T-cell (primary cell): ENCODE results near the gene NAB2. TPM values are rescaled to one million over a fixed set of nuclear protein-coding genes. Genes with fewer than 3 reads are reported as not detected.

Experiments
- ATAC-seq, 4 experiments: fragments of 200-7000 bp in 3 of 4; fragments of 150-1000 bp in 1 of 4; cut with Tn5 transposase; replicated peaks in 1 of 4; 1 replicate in 3 of 4; 2 replicates in 1 of 4; pipeline ENCODE4 v1.10.0; 2021; ENCODE audit warnings: moderate library complexity in 3 of 4, mild to moderate bottlenecking in 2 of 4, moderate number of reproducible peaks in 1 of 4
- CTCF ChIA-PET, 2 donors: fragments of 300-600 bp; sonication (Branson Sonifier 250); formaldehyde crosslinking; loops; one replicate each; lab custom pipeline; 2022; ENCODE audit warnings: antibody characterized with exemption in 2 of 2; lab: Charles Lee
- POLR2A ChIA-PET, 2 donors: fragments of 300-600 bp; sonication (Branson Sonifier 250); formaldehyde crosslinking; loops; one replicate each; lab custom pipeline; 2022; ENCODE audit warnings: antibody characterized with exemption in 2 of 2; lab: Charles Lee
- DNase-seq, 35 experiments: peaks; one replicate each; pipeline versions ENCODE4 v3.0.0 to v3.0.0-alpha.2; 2013 to 2023
- H3K27ac ChIP-seq: one replicate; pipeline ENCODE4 v1.5.1; 2013; ENCODE audit warnings: low read length
- H3K27me3 ChIP-seq, 2 experiments: replicated peaks in 1 of 2; 1 replicate in 1 of 2; 2 replicates in 1 of 2; pipeline versions ENCODE4 v1.6.1 to v1.7.0; 2013; ENCODE audit warnings: low read length in 1 of 2, mixed read lengths in 1 of 2; ENCODE audit not compliant: control insufficient read depth in 2 of 2, insufficient read depth in 2 of 2; ENCODE audit errors: extremely low read depth in 1 of 2
- H3K36me3 ChIP-seq, 2 donors: 1 replicate in 1 of 2; 2 replicates in 1 of 2; pipeline versions ENCODE4 v1.6.1 to v1.7.0; 2013; ENCODE audit warnings: low read length in 1 of 2; ENCODE audit not compliant: control insufficient read depth in 2 of 2, insufficient read depth in 1 of 2; ENCODE audit errors: extremely low read depth in 1 of 2
- H3K4me1 ChIP-seq, 2 experiments: 1 replicate in 1 of 2; 2 replicates in 1 of 2; pipeline versions ENCODE4 v1.6.1 to v1.7.0; 2013; ENCODE audit warnings: low read length in 2 of 2, mixed read lengths in 1 of 2; ENCODE audit not compliant: insufficient read depth in 2 of 2, control insufficient read depth in 1 of 2; ENCODE audit errors: extremely low read depth in 1 of 2
- H3K4me3 ChIP-seq, 2 donors: 1 replicate in 1 of 2; 2 replicates in 1 of 2; pipeline versions ENCODE4 v1.5.1 to v1.7.0; 2013; ENCODE audit warnings: mild to moderate bottlenecking in 2 of 2, low read length in 1 of 2, moderate library complexity in 1 of 2; ENCODE audit not compliant: control insufficient read depth in 1 of 2; ENCODE audit errors: extremely low read depth in 1 of 2
- H3K9me3 ChIP-seq: 2 replicates; pipeline ENCODE4 v1.7.0; 2013
- H3K27ac Mint-ChIP-seq, 2 donors: one replicate each; pipeline ENCODE4 v1.8.0; 2020 to 2021; ENCODE audit warnings: mild to moderate bottlenecking in 2 of 2, mixed read lengths in 2 of 2
- H3K27me3 Mint-ChIP-seq, 2 donors: one replicate each; pipeline ENCODE4 v1.8.0; 2021 to 2022; ENCODE audit warnings: mixed read lengths in 2 of 2
- H3K36me3 Mint-ChIP-seq: one replicate; pipeline ENCODE4 v1.8.0; 2021; ENCODE audit warnings: mixed read lengths
- H3K4me1 Mint-ChIP-seq, 3 donors: one replicate each; pipeline ENCODE4 v1.8.0; 2020 to 2022; ENCODE audit warnings: mixed read lengths in 3 of 3, mild to moderate bottlenecking in 1 of 3
- H3K4me3 Mint-ChIP-seq, 3 donors: one replicate each; pipeline ENCODE4 v1.8.0; 2020 to 2022; ENCODE audit warnings: mild to moderate bottlenecking in 3 of 3, mixed read lengths in 3 of 3, moderate library complexity in 3 of 3
- H3K9me3 Mint-ChIP-seq, 3 donors: one replicate each; pipeline ENCODE4 v1.8.0; 2020 to 2022; ENCODE audit warnings: mixed read lengths in 3 of 3
- WGBS: methylation state at CpG from one replicate; pipeline ENCODE4 v1.1.5; 2013; ENCODE audit warnings: missing lambda C conversion rate; ENCODE audit not compliant: insufficient coverage; 5-methylcytosine and 5-hydroxymethylcytosine counted together
- total RNA-seq, 35 experiments: library from RNA in 6 of 35; stranded (reverse) in 6 of 35; fragments of 120-200 nt in 1 of 35; gene quantifications; one replicate each; pipeline versions ENCODE4 v1.2.1 to v1.2.4 and lab custom pipeline; 2013 to 2026

NAB2 gene
- total RNA-seq, 5 donors from 2014 or later (not counting 1 experiment from before 2014, with no cell fraction given): 4.2 to 21.6 (median 16.9) TPM

GRCh38 chr12:57130941-57131340, 42.0 kb downstream of the NAB2 start:
- H3K27me3 ChIP-seq: peaks cover 0 to 23% of the 10 kb centered on the region in 2 experiments
- no peaks in the 10 kb centered on the region for H3K9me3 ChIP-seq
- no peak overlapping the region for H3K4me3 Mint-ChIP-seq
- no peaks in the 10 kb centered on the region for H3K27me3 Mint-ChIP-seq
- H3K4me1 Mint-ChIP-seq: peaks cover 0 to 12% (median 11%) of the 10 kb centered on the region in 3 donors
- H3K36me3 ChIP-seq: no peaks in the 10 kb centered on the region
- ATAC-seq: no peak
- CTCF ChIA-PET: interaction anchor here in 1 of 2 donors (0.6 kb wide), 1 partner anchor 127 kb away, joined by 3 read pairs; no protein-coding TSS in a partner anchor
- peak in 1 of 35 experiments; percentile 16 for DNase-seq
- H3K4me1 ChIP-seq: peaks cover 3 to 23% of the 10 kb centered on the region in 2 experiments
- POLR2A ChIA-PET: no interaction called here
- no peak overlapping the region for H3K27ac ChIP-seq
- H3K27ac Mint-ChIP-seq: peak overlapping the region; percentile 10 to 62
- H3K9me3 Mint-ChIP-seq: no peaks in the 10 kb centered on the region
- no peaks in the 10 kb centered on the region for H3K36me3 Mint-ChIP-seq
- WGBS: no CpG with 5 or more reads among the region's 2 CpGs
- H3K4me3 ChIP-seq: no peak overlapping the region

GRCh38 chr12:57131896-57132744, 43.2 kb downstream of the NAB2 start:
- no peak for ATAC-seq
- 73% methylated on average over 5 of the region's 9 CpGs for WGBS
- no peak for DNase-seq
- H3K9me3 Mint-ChIP-seq: no peaks in the 10 kb centered on the region
- peak overlapping the region in 1 of 2 donors; percentile 62 for H3K27ac Mint-ChIP-seq
- Histone ChIP-seq H3K9me3 (no peaks in the 10 kb centered on the region), H3K27ac (no peak overlapping the region), H3K27me3 (peaks cover 0 to 18% of the 10 kb centered on the region in 2 experiments), H3K4me3 (no peak overlapping the region), H3K4me1 (peaks cover 3 to 20% of the 10 kb centered on the region in 2 experiments), H3K36me3 (no peaks in the 10 kb centered on the region)
- H3K36me3 Mint-ChIP-seq: no peaks in the 10 kb centered on the region
- CTCF ChIA-PET: interaction anchor here in 1 of 2 donors (0.6 kb wide), 2 partner anchors 65 to 746 kb away, joined by 3 read pairs; no protein-coding TSS in a partner anchor
- no peaks in the 10 kb centered on the region for H3K27me3 Mint-ChIP-seq
- H3K4me1 Mint-ChIP-seq: peaks cover 0 to 7% (median 7%) of the 10 kb centered on the region in 3 donors
- POLR2A ChIA-PET: no interaction called here
- H3K4me3 Mint-ChIP-seq: no peak overlapping the region

GRCh38 chr12:57133013-57133569, 44.2 kb downstream of the NAB2 start:
- ATAC-seq (no peak), DNase-seq (no peak)
- H3K4me1 Mint-ChIP-seq: peaks cover 0 to 5% (median 4%) of the 10 kb centered on the region in 3 donors
- CTCF ChIA-PET: interaction anchor here in 1 of 2 donors (0.6 kb wide), 1 partner anchor 8 kb away, joined by 4 read pairs; no protein-coding TSS in a partner anchor
- 67% methylated on average over 2 of the region's 4 CpGs for WGBS
- H3K27ac Mint-ChIP-seq: no peak overlapping the region
- POLR2A ChIA-PET: no interaction called here
- H3K27me3 ChIP-seq: peaks cover 0 to 10% of the 10 kb centered on the region in 2 experiments
- H3K36me3 Mint-ChIP-seq: no peaks in the 10 kb centered on the region
- H3K4me3 Mint-ChIP-seq: no peak overlapping the region
- H3K4me3 ChIP-seq: no peak overlapping the region
- no peaks in the 10 kb centered on the region for H3K9me3 ChIP-seq
- H3K27me3 Mint-ChIP-seq: no peaks in the 10 kb centered on the region
- H3K36me3 ChIP-seq: no peaks in the 10 kb centered on the region
- no peak overlapping the region for H3K27ac ChIP-seq
- H3K4me1 ChIP-seq: peaks cover 3 to 11% of the 10 kb centered on the region in 2 experiments
- H3K9me3 Mint-ChIP-seq: no peaks in the 10 kb centered on the region

GRCh38 chr12:57133916-57134315, 45.0 kb downstream of the NAB2 start:
- Histone ChIP-seq H3K4me1 (peaks cover 0 to 6% of the 10 kb centered on the region in 2 experiments), H3K4me3 (no peak overlapping the region), H3K9me3 (no peaks in the 10 kb centered on the region), H3K27me3 (peaks cover 0 to 5% of the 10 kb centered on the region in 2 experiments), H3K36me3 (no peaks in the 10 kb centered on the region), H3K27ac (no peak overlapping the region)
- Mint-ChIP-seq H3K4me3 (no peak overlapping the region), H3K27ac (no peak overlapping the region), H3K4me1 (peaks cover 0 to 5% (median 4%) of the 10 kb centered on the region in 3 donors), H3K9me3 (no peaks in the 10 kb centered on the region), H3K27me3 (no peaks in the 10 kb centered on the region), H3K36me3 (no peaks in the 10 kb centered on the region)
- no peak for ATAC-seq
- WGBS: 79% methylated on average over 4 of the region's 6 CpGs
- ChIA-PET POLR2A (no interaction called here), CTCF (no interaction called here)
- no peak for DNase-seq

GRCh38 chr12:57134949-57135348, 46.0 kb downstream of the NAB2 start:
- ChIA-PET POLR2A (interaction anchor here (0.5 to 0.6 kb wide), 2 partner anchors 117 to 973 kb away, joined by 3 to 7 read pairs; no protein-coding TSS in a partner anchor), CTCF (interaction anchor here in 1 of 2 donors (0.6 kb wide), 2 partner anchors 79 to 324 kb away, joined by 4 to 6 read pairs; no protein-coding TSS in a partner anchor)
- Mint-ChIP-seq H3K4me1 (peaks cover 0 to under 1% (median under 1%) of the 10 kb centered on the region in 3 donors), H3K4me3 (no peak overlapping the region), H3K9me3 (no peaks in the 10 kb centered on the region), H3K36me3 (no peaks in the 10 kb centered on the region), H3K27me3 (no peaks in the 10 kb centered on the region), H3K27ac (no peak overlapping the region)
- H3K36me3 ChIP-seq: no peaks in the 10 kb centered on the region
- no peak overlapping the region for H3K4me3 ChIP-seq
- H3K27me3 ChIP-seq: peaks cover 0 to 2% of the 10 kb centered on the region in 2 experiments
- WGBS: 90% methylated on average over 4 of the region's 9 CpGs
- no peak overlapping the region for H3K27ac ChIP-seq
- DNase-seq (no peak), ATAC-seq (no peak)
- no peaks in the 10 kb centered on the region for H3K4me1 ChIP-seq
- H3K9me3 ChIP-seq: no peaks in the 10 kb centered on the region
